IMR-90 (cell line): ENCODE data around the gene KLHL12. TPM values are rescaled to one million over a fixed set of nuclear protein-coding genes. Genes with fewer than 3 reads are reported as not detected.

ENCODE experiments used
- ATAC-seq: fragments of 200-7000 bp; cut with Tn5 transposase; 2 replicates; pipeline ENCODE4 v1.9.1; 2020; ENCODE audit warnings: low read depth, mild to moderate bottlenecking, moderate library complexity
- BruUV-seq: library from RNA; stranded (reverse); fragments of 400-500 nt; replicated peaks from 2 replicates; lab custom pipeline; 2021; lab: Mats Ljungman, UMichigan
- CTCF ChIA-PET: fragments of 300-600 bp; formaldehyde crosslinking; extraction: SDS; loops from one replicate; lab custom pipeline; 2021; ENCODE audit warnings: antibody characterized with exemption; lab: Yijun Ruan, JAX
- POLR2A ChIA-PET: fragments of 300-600 bp; sonication (Branson Sonifier 250); formaldehyde crosslinking; loops from one replicate; lab custom pipeline; 2022; ENCODE audit warnings: antibody characterized with exemption; ENCODE audit not compliant: unreplicated experiment; lab: Charles Lee
- DNase-seq: peaks from one replicate; pipeline ENCODE4 v3.0.0; 2013
- H2AFZ ChIP-seq: replicated peaks from 2 replicates; pipeline ENCODE3; 2013; ENCODE audit warnings: low read length, mild to moderate bottlenecking; ENCODE audit not compliant: poor library complexity
- H2AK5ac ChIP-seq: 2 replicates; pipeline ENCODE4 v1.6.1; 2013; ENCODE audit warnings: low read depth, low read length, inconsistent platforms
- H2AK9ac ChIP-seq: replicated peaks from 2 replicates; pipeline ENCODE3; 2013; ENCODE audit warnings: mild to moderate bottlenecking, low read depth, low read length, moderate library complexity; ENCODE audit not compliant: poor library complexity
- H2BK120ac ChIP-seq: 2 replicates; pipeline ENCODE4 v1.6.1; 2013; ENCODE audit warnings: low read depth, low read length, inconsistent platforms
- H2BK15ac ChIP-seq: 3 replicates; pipeline ENCODE4 v1.6.1; 2013; ENCODE audit warnings: low read depth, low read length, inconsistent platforms
- H2BK20ac ChIP-seq: 2 replicates; pipeline ENCODE4 v1.6.1; 2013; ENCODE audit warnings: low read depth, mild to moderate bottlenecking, inconsistent platforms, low read length, moderate library complexity
- H2BK5ac ChIP-seq: 2 replicates; pipeline ENCODE4 v1.6.1; 2013; ENCODE audit warnings: mild to moderate bottlenecking, low read depth, low read length, inconsistent platforms; ENCODE audit not compliant: poor library complexity, severe bottlenecking
- H3K14ac ChIP-seq: replicated peaks from 2 replicates; pipeline ENCODE4 v1.6.1; 2013; ENCODE audit warnings: low read depth, low read length, inconsistent platforms
- H3K18ac ChIP-seq: 2 replicates; pipeline ENCODE4 v1.6.1; 2013; ENCODE audit warnings: low read depth, low read length, control low read depth
- H3K23ac ChIP-seq: 2 replicates; pipeline ENCODE4 v1.6.1; 2013; ENCODE audit warnings: low read depth, low read length, inconsistent platforms
- H3K27ac ChIP-seq: 2 replicates; pipeline ENCODE4 v1.5.1; 2013; ENCODE audit warnings: mild to moderate bottlenecking, control low read depth, low read length; ENCODE audit not compliant: insufficient read depth
- H3K27me3 ChIP-seq: 2 replicates; pipeline ENCODE4 v1.6.1; 2013; ENCODE audit warnings: low read length; ENCODE audit not compliant: control insufficient read depth, insufficient read depth
- H3K36me3 ChIP-seq: 2 replicates; pipeline ENCODE4 v1.6.1; 2013; ENCODE audit warnings: low read length, mixed read lengths; ENCODE audit not compliant: control insufficient read depth, insufficient read depth
- H3K4ac ChIP-seq: 2 replicates; pipeline ENCODE4 v1.6.1; 2013; ENCODE audit warnings: low read depth, low read length, inconsistent platforms
- H3K4me1 ChIP-seq: 2 replicates; pipeline ENCODE4 v1.6.1; 2013; ENCODE audit warnings: low read length, mixed read lengths; ENCODE audit not compliant: control insufficient read depth, insufficient read depth
- H3K4me2 ChIP-seq: 2 replicates; pipeline ENCODE4 v1.6.1; 2013; ENCODE audit warnings: low read depth, mild to moderate bottlenecking, control low read depth, low read length, moderate library complexity
- H3K4me3 ChIP-seq: 2 replicates; pipeline ENCODE4 v1.5.1; 2013; ENCODE audit warnings: low read depth, mild to moderate bottlenecking, control low read depth, low read length, moderate library complexity; ENCODE audit not compliant: insufficient read depth
- H3K56ac ChIP-seq: 2 replicates; pipeline ENCODE4 v1.6.1; 2013; ENCODE audit warnings: low read length, inconsistent platforms; ENCODE audit not compliant: insufficient read depth; ENCODE audit errors: extremely low read depth
- H3K79me1 ChIP-seq, 2 experiments: 2 replicates each; pipeline ENCODE4 v1.6.1; 2013; ENCODE audit warnings: low read length in 2 of 2, inconsistent platforms in 1 of 2, low read depth in 1 of 2
- H3K9ac ChIP-seq: 2 replicates; pipeline ENCODE4 v1.6.1; 2013; ENCODE audit warnings: low read depth, low read length, control low read depth
- H3K9me1 ChIP-seq: 2 replicates; pipeline ENCODE4 v1.6.1; 2013; ENCODE audit warnings: low read length, inconsistent platforms; ENCODE audit not compliant: insufficient read depth
- H3K9me3 ChIP-seq: 2 replicates; pipeline ENCODE4 v1.6.1; 2013; ENCODE audit warnings: low read length; ENCODE audit not compliant: control insufficient read depth, insufficient read depth
- H4K20me1 ChIP-seq: 2 replicates; pipeline ENCODE4 v1.6.1; 2013; ENCODE audit warnings: low read length, inconsistent platforms; ENCODE audit not compliant: insufficient read depth
- H4K5ac ChIP-seq: 2 replicates; pipeline ENCODE4 v1.6.1; 2013; ENCODE audit warnings: mild to moderate bottlenecking, low read depth, low read length, control low read depth
- H4K8ac ChIP-seq, 2 experiments: 2 replicates each; pipeline ENCODE4 v1.6.1; 2013; ENCODE audit warnings: low read depth in 2 of 2, low read length in 2 of 2, control low read depth in 1 of 2, inconsistent platforms in 1 of 2
- H4K91ac ChIP-seq: 2 replicates; pipeline ENCODE4 v1.6.1; 2013; ENCODE audit warnings: low read depth, low read length, inconsistent platforms; ENCODE audit not compliant: insufficient read depth
- BHLHE40 ChIP-seq: fragments of 150-350 bp; IDR thresholded peaks from 2 replicates; pipeline ENCODE4 v1.6.1; 2016; ENCODE audit warnings: mild to moderate bottlenecking, low read depth, low read length
- CEBPB ChIP-seq: IDR thresholded peaks from 2 replicates; pipeline ENCODE4 v1.6.1; 2012; ENCODE audit warnings: low read depth, low read length, improper control_type of control experiment
- RCOR1 ChIP-seq: IDR thresholded peaks from 2 replicates; pipeline ENCODE4 v1.6.1; 2012; ENCODE audit warnings: mild to moderate bottlenecking, low read length, improper control_type of control experiment; ENCODE audit not compliant: insufficient replicate concordance
- WGBS, 2 experiments: methylation state at CpG; one replicate each; pipeline versions ENCODE4 v1.1.5 to v1.1.7; 2013; ENCODE audit warnings: missing lambda C conversion rate in 2 of 2; ENCODE audit not compliant: insufficient read length in 1 of 2; ENCODE audit errors: extremely low coverage in 2 of 2; 5-methylcytosine and 5-hydroxymethylcytosine counted together
- dilution Hi-C: fragments of 300-500 bp; cut with HindIII; formaldehyde crosslinking; loops from one replicate; pipeline ENCODE4 v1.14.3; 2018; ENCODE audit warnings: low sequenced_read_pairs; ENCODE audit not compliant: unreplicated experiment
- in situ Hi-C: fragments of 300-500 bp; cut with MboI; formaldehyde crosslinking; loops from 3 replicates; pipeline ENCODE4 v1.14.3; 2019; ENCODE audit warnings: low sequenced_read_pairs, inconsistent platforms, mixed read lengths
- intact Hi-C: fragments of 100-400 bp; cut with micrococcal nuclease; formaldehyde crosslinking; loops from 2 replicates; pipeline ENCODE4 v1.10.0; 2022
- polyA plus RNA-seq, 3 experiments: library from polyadenylated mRNA; depleted of rRNA; stranded (reverse); fragments of >200 nt; gene quantifications; 2 replicates each; pipeline ENCODE4 v1.2.3, GENCODE V29; 2012; ENCODE audit warnings: low replicate concordance in 1 of 3
- total RNA-seq: library from RNA; depleted of rRNA; stranded (reverse); fragments of >200 nt; gene quantifications from 2 replicates; pipeline ENCODE4 v1.2.3, GENCODE V29; 2012

The KLHL12 gene
- total and polyA plus RNA-seq, 2 of the 4 experiments (the other 2 are of a cell fraction) = 17.2 to 38.4 TPM

DNA sequence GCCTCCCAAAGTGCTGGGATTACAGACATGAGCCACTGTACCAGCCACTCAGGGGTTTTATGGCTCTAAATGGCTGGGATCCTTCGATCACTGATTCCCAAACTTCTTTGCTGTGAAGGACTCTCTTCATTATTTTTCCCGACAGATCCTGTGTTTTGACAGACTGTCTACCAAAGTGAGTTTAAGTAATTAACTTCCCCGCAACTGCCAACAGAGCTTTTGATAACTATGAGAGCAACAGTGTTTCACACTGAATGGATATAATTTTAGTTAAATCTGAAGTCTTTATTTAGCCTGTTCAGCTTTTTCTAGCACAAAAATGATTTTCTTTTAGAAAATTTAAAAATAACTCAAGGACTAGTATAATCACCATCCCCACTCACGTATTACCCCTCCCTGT is 25.5 kb downstream of the KLHL12 start:
- peaks cover 19% of the 10 kb centered on the region for H3K36me3 ChIP-seq
- ATAC-seq = no peak
- H3K9me1 ChIP-seq = no peaks in the 10 kb centered on the region
- CTCF ChIA-PET = interaction anchor here (0.7 kb wide), 1 partner anchor 47 kb away, joined by 3 read pairs; no protein-coding TSS in a partner anchor
- no peaks in the 10 kb centered on the region for H4K20me1 ChIP-seq
- H4K5ac ChIP-seq = no peak overlapping the region
- H4K8ac ChIP-seq = no peak overlapping the region
- intact Hi-C loops (loop anchor here (2.0 kb wide), 1 partner anchor 73 kb away; no protein-coding TSS in a partner anchor), in situ Hi-C loops (no loop called here), dilution Hi-C loops (no loop called here)
- no peaks in the 10 kb centered on the region for H3K79me1 ChIP-seq
- H2BK15ac ChIP-seq = no peak overlapping the region
- H3K4me3 ChIP-seq = no peak overlapping the region
- no peak overlapping the region for H4K91ac ChIP-seq
- H2BK20ac ChIP-seq = no peak overlapping the region
- TF ChIP-seq CEBPB (no peak), BHLHE40 (no peak), RCOR1 (no peak)
- no peak overlapping the region for H3K23ac ChIP-seq
- H2BK5ac ChIP-seq = no peak overlapping the region
- no peaks in the 10 kb centered on the region for H3K27me3 ChIP-seq
- H3K14ac ChIP-seq = no peak overlapping the region
- no peak overlapping the region for H3K27ac ChIP-seq
- DNase-seq = no peak
- no peak overlapping the region for H3K4me2 ChIP-seq
- H2AK9ac ChIP-seq = no peak overlapping the region
- H3K4ac ChIP-seq = no peak overlapping the region
- no peak overlapping the region for H3K18ac ChIP-seq
- no peak overlapping the region for H2BK120ac ChIP-seq
- no CpG with 5 or more reads among the region's 4 CpGs for WGBS, 2 experiments
- H3K9ac ChIP-seq = no peak overlapping the region
- H2AK5ac ChIP-seq = no peak overlapping the region
- H3K9me3 ChIP-seq = no peaks in the 10 kb centered on the region
- no TSS peak for BruUV-seq
- no peak overlapping the region for H2AFZ ChIP-seq
- no peaks in the 10 kb centered on the region for H3K4me1 ChIP-seq
- no peak overlapping the region for H3K56ac ChIP-seq
- POLR2A ChIA-PET = no interaction called here
